GM18870 (cell line): Measurements from ENCODE around the gene PRR20G.
"Not testable (repeated sequence)": the region's sequence is repeated elsewhere in the genome, so short reads cannot be mapped to it uniquely, and the experiment has no call there.

ENCODE experiments used
- ATAC-seq: cut with Tn5 transposase; IDR thresholded peaks from one replicate; pipeline ENCODE4 v1.9.1; 2021; ENCODE audit warnings: moderate library complexity; ENCODE audit not compliant: unreplicated experiment

PRR20G gene

DNA sequence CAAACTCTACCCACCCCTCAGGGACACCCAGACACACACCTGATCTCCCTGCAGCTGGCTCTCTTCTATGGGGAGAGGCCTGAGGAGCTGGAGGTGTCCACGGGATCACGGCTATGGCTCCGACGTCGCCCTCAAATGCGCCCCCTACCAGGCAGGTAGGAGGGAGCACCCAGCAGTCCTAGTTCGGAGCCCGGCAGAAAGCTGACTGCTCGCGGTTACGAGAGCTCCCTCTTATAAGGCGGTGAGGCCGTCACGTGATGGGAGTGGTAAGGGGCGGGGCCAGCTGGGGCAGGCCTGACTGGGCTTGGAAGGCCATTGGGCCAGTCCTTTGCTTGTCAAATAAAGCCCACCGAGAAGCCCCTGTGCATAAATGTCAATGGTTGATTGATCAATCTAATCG is at the start of gene PRR20G:
TSS of gene PRR20G (minus strand) at position 207 of the 400 bp plus-strand sequence. CDS start 681 bp downstream, outside the sequence.
- no peak for ATAC-seq

DNA sequence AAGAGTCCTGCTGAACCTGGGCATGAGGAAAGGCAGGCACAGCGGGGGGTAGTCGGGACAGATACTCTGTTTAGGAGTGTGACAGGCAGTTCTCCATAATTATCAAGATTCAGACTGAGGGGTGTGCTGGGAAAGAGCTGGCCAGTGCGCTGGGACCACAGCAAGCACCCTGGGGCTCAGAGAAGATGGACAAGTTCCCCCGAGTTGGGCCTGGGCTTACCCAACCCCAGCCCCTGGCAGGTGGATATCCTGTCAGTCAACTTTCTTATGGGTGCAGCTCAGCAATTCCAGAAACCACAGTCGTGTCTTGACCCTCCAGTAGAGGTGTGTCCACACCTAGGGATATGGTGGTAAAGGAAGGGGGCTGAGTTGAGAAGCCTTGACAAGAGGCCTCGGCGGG is 49.2 kb upstream of the PRR20G start:
- ATAC-seq = no peak

DNA sequence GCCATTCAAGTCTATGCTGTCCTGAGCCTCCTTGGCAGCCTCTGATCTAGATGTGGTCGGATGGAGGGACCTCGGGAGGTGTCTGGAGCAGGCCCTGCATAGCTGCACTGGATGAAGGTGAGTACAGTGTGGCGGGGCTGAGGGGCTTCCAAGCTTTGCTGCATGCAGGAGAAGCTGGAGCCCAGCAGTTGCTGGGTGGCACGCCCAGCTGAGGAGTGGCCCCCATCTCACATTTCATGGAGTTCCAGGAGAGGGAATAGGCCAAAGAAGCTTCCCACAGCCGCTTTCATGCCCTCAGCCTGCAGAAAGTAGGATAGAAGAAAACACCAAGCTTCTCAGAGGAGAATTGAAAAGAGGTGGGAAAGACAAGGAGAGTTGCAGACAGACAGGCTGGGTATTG is 48.3 kb upstream of the PRR20G start:
- no peak for ATAC-seq

DNA sequence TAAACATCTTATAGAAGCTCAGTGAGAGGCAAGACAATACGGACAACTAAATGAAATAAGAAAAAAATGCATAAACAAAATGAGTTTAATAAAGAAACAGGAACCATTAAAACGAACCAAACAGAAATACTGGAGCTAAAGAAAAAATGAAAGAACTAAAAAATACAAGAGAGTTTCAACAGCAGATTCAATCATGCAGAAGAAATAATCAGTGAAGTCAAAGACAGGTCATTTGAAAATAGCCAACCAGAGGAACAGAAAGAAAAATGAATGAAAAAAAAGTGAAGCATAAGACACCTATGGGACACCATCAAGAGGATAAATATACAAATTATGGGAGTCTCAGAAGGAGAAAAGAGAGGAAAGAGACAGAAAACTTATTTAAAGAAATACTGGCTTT is 42.5 kb upstream of the PRR20G start:
- no peak for ATAC-seq

DNA sequence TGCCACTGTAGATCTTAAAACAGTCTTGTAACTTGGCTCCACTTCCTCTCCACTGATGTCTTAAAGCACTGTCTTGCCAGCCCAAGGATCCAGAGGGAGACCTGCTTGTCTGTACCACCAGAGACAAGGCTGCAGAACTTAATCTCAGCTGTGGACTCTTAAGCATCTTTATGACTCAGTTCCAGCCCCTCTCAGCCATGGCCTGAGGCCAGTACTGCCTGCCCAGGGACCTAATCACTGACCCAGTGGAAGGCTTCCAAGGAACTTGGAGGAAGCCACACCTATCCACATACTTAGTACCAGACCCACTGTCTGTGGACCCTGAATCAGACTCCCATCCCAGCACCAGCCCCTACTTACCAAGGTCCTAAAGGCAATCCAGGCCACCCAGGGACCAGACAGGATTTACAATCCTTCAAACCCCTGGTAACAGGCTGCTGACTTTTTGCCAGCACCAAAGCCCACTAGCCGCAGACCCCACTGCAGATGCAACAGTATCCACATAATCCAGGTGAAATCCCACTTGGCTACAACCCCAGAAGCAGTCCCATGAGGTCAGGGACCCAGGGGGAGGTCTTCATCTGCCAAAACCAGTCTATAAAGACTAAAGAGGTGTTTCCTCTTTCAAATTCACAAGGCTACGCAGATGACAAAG is 41.9 kb upstream of the PRR20G start:
- ATAC-seq = no peak

DNA sequence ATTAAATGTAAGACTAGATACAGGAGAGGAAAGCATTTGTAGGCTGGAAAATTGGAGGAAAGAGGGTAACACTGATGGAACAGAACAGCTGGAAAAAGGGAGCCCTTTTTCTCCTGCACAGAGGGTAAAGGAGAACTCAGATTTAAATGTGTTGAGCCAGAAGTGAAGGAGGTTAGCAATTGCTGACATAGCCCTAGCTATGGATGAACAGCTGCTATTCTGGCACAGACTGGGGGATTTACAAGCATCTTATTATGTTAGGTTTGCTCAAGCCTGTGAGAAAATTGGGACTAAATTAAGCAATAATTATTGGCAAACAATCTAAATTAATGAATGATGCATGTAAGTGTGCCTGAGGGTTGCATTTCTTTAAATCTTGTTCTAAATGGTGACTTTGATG is 40.6 kb upstream of the PRR20G start:
- no peak for ATAC-seq

DNA sequence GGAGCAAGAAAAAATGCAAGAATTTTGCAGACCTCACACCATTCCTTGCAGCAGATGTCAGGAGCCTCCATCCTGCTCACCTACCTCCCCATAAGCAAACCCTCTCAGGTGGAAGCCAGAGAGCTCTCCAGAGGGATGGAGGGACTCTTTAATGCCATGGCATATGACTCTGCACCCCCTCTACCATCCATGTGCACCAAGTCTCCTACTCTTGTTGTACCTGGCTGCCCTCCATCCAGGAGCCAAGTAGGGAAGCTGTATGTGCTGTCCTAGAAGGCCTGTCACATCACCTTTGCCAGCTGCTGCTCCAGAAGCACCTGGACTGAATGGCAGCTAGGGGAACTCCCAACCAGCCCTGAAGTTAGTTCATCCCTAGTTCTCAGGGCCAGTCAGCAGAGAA is 38.5 kb upstream of the PRR20G start:
- ATAC-seq = no peak

DNA sequence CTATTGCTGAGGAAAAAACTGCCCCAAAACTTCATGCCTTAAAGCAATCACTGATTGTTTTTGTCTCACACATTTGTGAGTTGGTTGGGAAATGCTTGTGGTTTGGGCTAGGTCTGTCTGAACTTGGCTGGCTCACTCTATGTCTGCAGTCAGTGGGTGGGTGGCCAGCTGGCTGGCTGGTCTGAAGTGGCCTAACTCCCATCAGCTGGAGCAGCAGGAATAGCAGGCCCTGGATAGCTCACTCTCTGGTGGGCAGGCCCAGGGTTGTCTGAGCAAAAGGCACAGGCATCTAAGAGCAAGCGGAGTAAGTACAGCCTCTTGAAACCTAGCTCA is 37.7 kb upstream of the PRR20G start:
- no peak for ATAC-seq

DNA sequence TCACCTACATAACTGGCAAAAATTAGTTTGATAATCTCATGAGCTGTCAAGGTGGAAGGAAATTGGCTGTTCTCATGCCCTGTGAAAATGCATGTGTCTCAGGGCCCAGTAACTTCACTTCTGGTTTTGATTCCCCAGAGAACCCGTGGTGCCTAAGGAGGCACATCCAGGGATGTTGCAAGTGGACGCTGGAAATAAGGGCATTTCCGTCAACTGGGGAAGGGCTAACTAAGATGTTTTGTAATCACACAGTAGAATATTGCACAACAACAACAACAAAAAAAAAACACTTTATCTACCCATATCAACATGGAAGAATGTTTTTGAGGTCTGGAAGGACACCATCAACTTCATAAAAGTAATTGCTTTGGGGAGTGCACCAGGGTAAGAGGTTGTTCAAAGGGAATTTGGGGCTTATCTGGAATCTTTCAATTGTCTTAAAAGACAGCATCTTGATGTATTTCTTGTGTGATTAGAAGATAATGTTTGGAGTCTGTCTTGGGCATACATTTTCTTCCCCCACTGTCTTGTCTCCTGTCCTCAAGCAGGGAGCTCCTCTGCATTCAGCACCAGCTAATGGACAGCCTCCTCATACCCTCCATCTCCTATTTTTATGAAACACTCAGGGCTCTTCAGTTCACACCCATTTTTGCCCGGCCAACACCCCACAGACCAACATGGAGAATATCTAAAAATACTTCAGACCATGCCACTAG is 37.2 kb upstream of the PRR20G start:
- ATAC-seq = no peak

DNA sequence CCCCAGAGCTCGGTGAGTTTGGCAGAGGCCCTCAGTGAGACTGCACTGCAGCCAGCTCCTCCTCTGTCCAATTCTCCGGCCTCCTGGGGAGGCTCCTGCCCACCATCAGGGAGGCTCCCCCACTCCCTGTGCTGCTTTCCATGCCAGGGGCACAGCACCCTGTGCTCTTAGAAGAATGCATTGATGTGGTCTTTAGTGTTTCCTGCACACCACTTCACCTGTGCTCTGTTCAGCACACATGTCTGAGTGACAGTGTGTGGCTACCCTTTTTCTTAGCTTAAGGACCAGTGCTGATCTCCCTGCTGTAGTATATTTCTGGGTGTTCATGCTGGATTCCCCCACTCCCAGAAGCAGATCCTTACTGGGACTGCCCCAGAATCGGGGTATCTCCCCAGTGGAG is 36.2 kb upstream of the PRR20G start:
- ATAC-seq = no peak

DNA sequence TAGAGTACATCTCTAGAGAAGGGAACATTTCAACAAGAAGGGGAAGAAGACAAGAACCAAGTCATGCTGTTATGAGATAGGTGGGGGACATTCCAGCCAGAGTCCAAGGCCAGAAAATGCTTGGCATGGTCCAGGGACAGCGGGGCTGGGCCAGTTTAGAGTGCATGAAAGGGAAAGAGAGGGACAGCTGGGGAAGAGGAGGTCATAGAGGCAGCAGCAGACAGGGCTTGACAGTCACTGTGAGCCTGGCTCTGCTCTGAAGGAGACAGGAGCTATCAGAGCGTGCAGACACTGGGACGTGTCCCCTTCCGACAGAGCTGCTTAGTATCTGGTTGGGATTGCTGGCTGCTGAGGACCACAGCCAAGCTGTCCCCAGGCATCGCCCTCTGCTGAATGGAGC is 35.7 kb upstream of the PRR20G start:
- ATAC-seq = no peak

DNA sequence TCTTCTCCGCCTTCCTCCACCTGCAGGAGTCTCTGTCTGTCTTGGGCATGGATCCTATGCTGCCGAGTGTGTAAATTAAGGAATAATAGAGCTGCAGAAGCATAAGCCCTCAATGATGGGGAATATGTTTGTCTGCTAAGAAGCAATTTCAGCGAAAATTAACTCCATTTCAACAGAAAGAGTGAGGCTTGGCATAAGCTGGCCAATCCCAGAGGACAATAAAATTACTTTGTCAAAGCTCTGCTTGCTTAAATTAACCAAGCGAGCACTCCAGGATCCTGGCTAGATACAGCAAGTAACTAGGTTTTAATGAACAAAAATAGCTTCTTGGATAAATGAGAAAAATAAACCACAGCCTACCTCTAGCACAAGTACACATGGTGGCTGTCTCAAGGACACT is 33.5 kb upstream of the PRR20G start:
- ATAC-seq = no peak

DNA sequence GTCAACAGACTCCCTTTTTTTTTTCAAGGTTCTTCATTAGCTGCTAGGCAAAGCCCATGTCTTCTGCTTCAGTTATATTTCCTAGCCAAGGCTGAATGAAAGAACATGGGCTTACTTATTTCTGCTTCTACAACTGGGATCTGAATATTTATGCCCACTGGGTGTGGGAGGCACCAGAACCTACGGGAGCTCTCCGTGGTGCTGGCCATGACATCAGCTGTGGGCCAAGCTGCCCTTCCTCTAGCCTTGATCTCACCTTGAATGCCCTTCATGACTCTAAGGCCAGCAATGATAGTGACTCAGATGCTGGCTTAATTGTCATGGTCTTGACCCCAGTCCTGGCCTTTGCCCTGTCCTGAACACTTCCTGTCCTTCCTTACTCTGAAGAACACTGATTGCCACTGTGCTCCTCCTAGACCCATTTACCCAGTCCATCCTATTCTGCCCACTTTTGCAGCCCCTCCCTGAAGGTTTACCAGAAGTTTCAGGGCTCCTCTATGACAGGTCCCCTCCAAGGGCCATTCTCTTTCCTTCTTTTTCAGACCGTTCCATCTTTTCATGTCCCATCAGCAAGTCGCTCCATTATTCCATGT is 32.8 kb upstream of the PRR20G start:
- ATAC-seq = no peak

DNA sequence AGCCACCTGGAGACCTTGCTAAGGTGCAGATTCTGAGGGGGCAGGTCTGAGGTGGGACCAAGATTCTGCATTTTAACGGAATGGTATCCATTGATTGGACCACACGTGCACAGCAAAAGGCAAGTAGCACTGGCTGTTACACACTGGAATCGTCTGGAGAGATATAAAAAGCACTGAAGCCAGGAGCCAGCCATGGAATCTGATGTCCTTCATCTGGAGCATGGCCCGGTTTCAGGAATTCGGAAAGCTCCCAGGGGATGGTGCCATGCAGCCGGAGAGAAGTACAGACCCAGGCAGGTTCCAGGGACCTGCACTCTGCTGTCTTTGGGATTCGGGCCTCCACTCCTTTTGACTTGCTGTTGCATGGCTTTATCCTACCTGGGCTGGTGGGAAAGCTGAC is 28.8 kb upstream of the PRR20G start:
- ATAC-seq = no peak

DNA sequence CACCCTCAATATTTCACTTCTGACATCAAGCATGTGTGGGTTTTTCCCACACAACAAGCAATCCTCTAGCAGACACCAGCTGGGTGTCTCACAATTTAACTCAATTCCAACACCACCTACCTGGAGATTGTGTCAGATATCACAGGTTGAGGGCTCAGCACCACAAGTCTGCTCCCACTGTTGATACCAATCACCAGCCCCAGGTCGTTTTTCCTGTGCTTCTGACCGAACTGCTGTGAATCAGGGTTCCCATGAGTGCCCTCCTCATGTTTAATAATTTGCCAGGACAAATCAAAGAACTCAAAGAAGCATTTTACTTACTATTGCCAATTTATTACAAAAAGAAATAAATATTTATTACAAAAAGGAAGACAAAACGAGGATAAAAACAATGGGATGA is 25.0 kb upstream of the PRR20G start:
- ATAC-seq = no peak

DNA sequence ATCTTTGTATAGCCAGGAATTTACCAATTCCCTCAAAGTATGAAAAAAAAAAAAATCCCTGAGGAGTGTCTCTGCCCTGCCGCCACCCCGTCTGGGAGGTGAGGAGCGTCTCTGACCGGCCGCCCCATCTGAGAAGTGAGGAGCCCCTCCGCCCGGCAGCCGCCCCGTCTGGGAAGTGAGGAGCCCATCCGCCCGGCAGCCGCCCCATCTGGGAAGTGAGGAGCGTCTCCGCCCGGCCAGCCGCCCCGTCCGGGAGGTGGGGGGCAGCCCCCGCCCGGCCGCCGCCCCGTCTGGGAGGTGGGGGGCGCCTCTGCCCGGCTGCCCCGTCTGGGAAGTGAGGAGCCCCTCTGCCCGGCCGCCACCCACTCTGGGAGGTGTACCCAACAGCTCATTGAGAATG is 21.0 kb upstream of the PRR20G start:
- not testable (repeated sequence) for ATAC-seq

DNA sequence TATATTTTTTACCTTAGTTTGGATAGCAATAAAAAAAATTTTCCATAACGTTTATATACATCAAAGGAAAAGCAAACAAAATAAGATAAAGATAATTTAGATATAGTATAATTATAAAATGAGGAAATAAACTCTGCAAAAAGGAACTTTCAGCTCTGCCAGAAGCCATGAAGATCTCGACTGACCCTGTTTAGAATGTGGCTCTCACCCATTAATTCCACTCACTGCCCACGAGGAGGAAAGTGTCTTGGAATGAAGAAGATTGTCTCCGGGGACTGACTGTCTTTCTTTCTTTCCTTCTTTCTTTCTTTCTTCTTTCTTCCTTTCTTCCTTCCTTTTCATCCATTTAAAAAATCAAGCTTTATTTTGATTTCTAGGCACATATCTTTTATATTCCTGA is 20.1 kb upstream of the PRR20G start:
- no peak for ATAC-seq

DNA sequence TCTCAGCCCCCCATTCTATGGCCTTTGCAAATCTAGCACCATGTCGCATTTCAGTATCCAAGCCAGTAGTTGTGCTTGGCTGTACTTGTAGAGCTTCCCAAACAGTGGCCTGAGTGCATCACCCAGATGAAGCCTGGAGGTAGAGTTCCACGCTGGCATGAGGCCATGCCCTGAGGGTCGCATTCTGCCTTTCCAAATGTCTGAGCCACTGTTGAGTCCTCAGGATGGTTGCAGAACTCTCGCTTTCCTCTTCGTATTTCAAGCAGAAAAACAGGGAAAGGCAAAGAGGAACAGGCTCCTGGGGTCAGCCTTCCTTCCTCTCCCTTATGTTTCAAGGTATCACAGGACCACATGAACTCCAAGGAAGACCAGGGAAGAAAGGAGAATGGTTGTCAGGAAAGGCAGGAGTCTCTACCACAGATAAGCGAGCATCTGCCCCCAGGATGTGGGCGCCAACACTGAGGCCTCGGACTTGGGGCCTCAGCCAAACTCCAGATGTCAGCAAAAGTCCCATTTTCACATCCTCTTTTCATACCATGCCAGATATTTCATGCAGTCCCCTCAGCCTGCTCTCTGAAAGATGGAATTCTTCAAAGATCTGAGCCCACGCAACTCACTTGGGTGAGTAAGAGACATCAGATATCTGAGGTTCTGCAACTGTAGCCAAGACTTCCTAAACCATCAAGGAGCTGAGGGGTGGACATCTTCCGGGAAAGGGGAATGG is 19.4 kb upstream of the PRR20G start:
- ATAC-seq = no peak

DNA sequence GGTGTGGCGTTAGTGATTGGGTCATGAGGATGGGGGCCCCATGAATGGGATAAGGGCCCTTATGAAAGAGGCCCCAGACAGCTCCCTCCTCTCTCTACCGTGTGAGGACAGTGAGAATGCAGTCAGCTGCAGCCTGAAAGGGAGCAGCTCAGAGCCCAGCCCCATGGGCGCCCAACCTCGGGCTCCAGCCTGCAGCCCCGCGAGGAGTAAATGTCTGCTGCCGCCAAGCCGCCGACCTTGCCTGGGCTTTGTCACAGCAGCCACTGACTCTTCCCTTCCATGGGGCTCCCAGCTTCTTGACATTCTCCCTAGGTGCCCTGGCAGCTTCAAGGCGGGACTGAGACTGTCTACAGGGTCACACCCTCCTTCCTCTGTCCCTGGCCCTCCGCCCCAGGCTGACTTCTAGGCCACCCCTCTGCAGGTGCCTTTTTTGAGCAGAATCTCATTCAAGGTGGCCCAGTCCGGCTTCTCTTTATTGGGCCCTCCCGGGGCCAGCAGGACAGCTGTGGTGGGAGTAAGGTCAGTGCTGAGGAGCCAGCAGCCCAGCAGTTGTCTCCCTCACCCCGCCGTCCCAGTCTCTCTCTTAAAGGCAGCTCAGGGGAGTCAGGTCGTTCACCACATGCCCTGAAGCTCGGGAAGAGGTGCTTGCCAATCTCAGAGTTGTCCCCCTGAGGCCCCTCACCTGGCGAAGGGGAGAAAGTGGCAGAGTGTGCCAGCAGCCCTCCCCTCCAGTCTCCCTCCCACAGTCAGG is 18.7 kb upstream of the PRR20G start:
- ATAC-seq = no peak

DNA sequence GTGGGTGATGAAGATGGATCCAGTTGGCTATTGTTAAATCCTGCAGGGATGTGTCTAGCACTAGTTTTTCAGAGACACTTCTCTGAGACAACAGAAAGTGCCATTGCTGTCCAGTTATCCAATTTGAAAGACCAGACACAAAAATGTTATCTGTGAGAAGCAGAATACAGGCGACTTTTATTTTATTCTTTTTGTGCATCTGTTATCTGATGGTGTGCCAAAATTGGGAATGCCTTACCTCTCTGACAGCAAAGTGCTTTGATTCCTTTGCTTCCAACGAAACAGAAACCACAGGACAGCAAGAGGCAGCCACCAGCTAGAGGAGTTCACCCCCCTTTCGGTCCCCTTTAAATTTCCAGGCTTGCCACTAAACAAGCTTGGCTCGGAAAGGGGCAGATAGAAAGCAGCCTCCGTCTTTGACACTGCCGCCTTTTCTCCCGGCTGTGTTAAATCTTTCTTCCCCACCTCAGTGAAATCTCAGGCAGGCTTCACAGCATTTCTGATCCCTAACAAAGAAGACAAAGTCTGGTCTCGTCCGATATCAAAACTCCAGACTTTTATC is 17.7 kb upstream of the PRR20G start:
- ATAC-seq = no peak
